GM12878 (cell line): ENCODE data around the gene PPP1R3E. TPM values are rescaled to one million over a fixed set of nuclear protein-coding genes. Genes with fewer than 3 reads are reported as not detected.

Experiments
- ATAC-seq: fragments of 200-7000 bp; cut with Tn5 transposase; 3 replicates; pipeline ENCODE4 v1.9.1; 2020; ENCODE audit warnings: mild to moderate bottlenecking, moderate library complexity
- BruUV-seq: library from RNA; stranded (reverse); fragments of 400-500 nt; replicated peaks from 2 replicates; lab custom pipeline; 2021; lab: Mats Ljungman, UMichigan
- CTCF ChIA-PET: fragments of 300-600 bp; sonication (Branson Sonifier 250); formaldehyde crosslinking; extraction: SDS; loops from one replicate; lab custom pipeline; 2021; ENCODE audit warnings: inconsistent platforms; lab: Yijun Ruan, JAX
- POLR2A ChIA-PET: fragments of 350-600 bp; formaldehyde crosslinking; extraction: SDS; loops from one replicate; lab custom pipeline; 2021; ENCODE audit warnings: inconsistent platforms; lab: Charles Lee
- RAD21 ChIA-PET: fragments of 300-600 bp; sonication (Branson Sonifier 250); formaldehyde crosslinking; loops from one replicate; lab custom pipeline; 2023; ENCODE audit warnings: antibody characterized with exemption; ENCODE audit not compliant: unreplicated experiment; lab: Charles Lee
- SMC1A ChIA-PET: fragments of 300-600 bp; sonication (Branson Sonifier 250); formaldehyde crosslinking; loops from one replicate; lab custom pipeline; 2023; ENCODE audit not compliant: unreplicated experiment, uncharacterized antibody; lab: Charles Lee
- DNase-seq: peaks from one replicate; pipeline ENCODE4 v3.0.0-alpha.2; 2011; ENCODE audit warnings: low read depth, low spot score
- FAIRE-seq: peaks from 3 replicates; lab custom pipeline; 2011; peaks lifted over from hg19 to GRCh38; lab: Jason Lieb, UNC
- H2AFZ ChIP-seq: 2 replicates; pipeline ENCODE4 v1.6.0; 2011; ENCODE audit warnings: low read depth, low read length, control low read depth; ENCODE audit not compliant: control insufficient read depth
- H3K27ac ChIP-seq: 2 replicates; pipeline ENCODE4 v1.5.1; 2011; ENCODE audit warnings: control low read depth; ENCODE audit not compliant: control insufficient read depth, insufficient read depth
- H3K27me3 ChIP-seq, 2 experiments: replicated peaks in 1 of 2; 2 replicates each; pipeline versions ENCODE4 v1.6.0 to v1.6.1; 2011; ENCODE audit warnings: low read length in 1 of 2; ENCODE audit not compliant: control insufficient read depth in 2 of 2, insufficient read depth in 2 of 2
- H3K36me3 ChIP-seq, 2 experiments: 2 replicates each; pipeline ENCODE4 v1.5.1; 2011; ENCODE audit warnings: low read length in 1 of 2; ENCODE audit not compliant: control insufficient read depth in 2 of 2, insufficient read depth in 2 of 2
- H3K4me1 ChIP-seq: 2 replicates; pipeline ENCODE4 v1.6.1; 2011; ENCODE audit warnings: mild to moderate bottlenecking, low read length, moderate library complexity, mixed read lengths; ENCODE audit not compliant: control insufficient read depth, insufficient read depth
- H3K4me2 ChIP-seq: 2 replicates; pipeline ENCODE4 v1.6.0; 2011; ENCODE audit warnings: control low read depth; ENCODE audit not compliant: control insufficient read depth, insufficient read depth
- H3K4me3 ChIP-seq: fragments of 200-600 bp; sonication (generic); 2 replicates; pipeline ENCODE4 v1.5.1; 2016
- H3K79me2 ChIP-seq: 2 replicates; pipeline ENCODE4 v1.6.0; 2011; ENCODE audit warnings: low read length; ENCODE audit not compliant: control insufficient read depth, insufficient read depth
- H3K9ac ChIP-seq: 2 replicates; pipeline ENCODE4 v1.8.0; 2011; ENCODE audit warnings: low read length, control low read depth, mixed read lengths; ENCODE audit not compliant: control insufficient read depth, insufficient read depth
- H3K9me3 ChIP-seq: replicated peaks from 3 replicates; pipeline ENCODE4 v1.5.1; 2011; ENCODE audit warnings: mild to moderate bottlenecking, low read length; ENCODE audit not compliant: control insufficient read depth, insufficient read depth
- H4K20me1 ChIP-seq: 2 replicates; pipeline ENCODE4 v1.6.0; 2011; ENCODE audit not compliant: control insufficient read depth, insufficient read depth
- BCL11A ChIP-seq: IDR thresholded peaks from 2 replicates; pipeline ENCODE4 v1.6.1; 2011; ENCODE audit warnings: low read depth, low read length
- EZH2 ChIP-seq: IDR thresholded peaks from 2 replicates; pipeline ENCODE4 v1.6.1; 2012; ENCODE audit warnings: low read depth, mild to moderate bottlenecking, control low read depth, inconsistent platforms, low read length, borderline replicate concordance; ENCODE audit not compliant: control insufficient read depth
- FOS ChIP-seq: IDR thresholded peaks from 3 replicates; pipeline ENCODE4 v1.6.1; 2011; ENCODE audit warnings: borderline replicate concordance; ENCODE audit not compliant: insufficient read length; ENCODE audit errors: extremely low read depth
- JUND ChIP-seq: IDR thresholded peaks from 2 replicates; pipeline ENCODE4 v1.6.1; 2012; ENCODE audit warnings: low read depth, mild to moderate bottlenecking, low read length, improper control_type of control experiment, moderate library complexity
- KLF5 ChIP-seq: fragments of 450-650 bp; IDR thresholded peaks from 2 replicates; pipeline ENCODE4 v1.6.1; 2014; ENCODE audit warnings: mild to moderate bottlenecking; ENCODE audit not compliant: partially characterized antibody
- NR2F1 ChIP-seq: fragments of 450-650 bp; conservative IDR thresholded peaks from 2 replicates; pipeline ENCODE4 v1.6.1; 2017; ENCODE audit warnings: mild to moderate bottlenecking
- RAD51 ChIP-seq: fragments of 450-650 bp; IDR thresholded peaks from 2 replicates; pipeline ENCODE4 v1.6.1; 2016; ENCODE audit warnings: moderate library complexity, mild to moderate bottlenecking, inconsistent platforms
- RB1 ChIP-seq: fragments of 450-650 bp; formaldehyde crosslinking; IDR thresholded peaks from 2 replicates; pipeline ENCODE4 v1.6.1; 2017; ENCODE audit warnings: mild to moderate bottlenecking, borderline replicate concordance
- RCOR1 ChIP-seq: conservative IDR thresholded peaks from 2 replicates; pipeline ENCODE4 v1.6.1; 2012; ENCODE audit warnings: low read depth, low read length, improper control_type of control experiment
- RELA ChIP-seq: fragments of 450-650 bp; IDR thresholded peaks from 2 replicates; pipeline ENCODE4 v1.8.0; 2014; ENCODE audit warnings: borderline replicate concordance; ENCODE audit not compliant: partially characterized antibody
- RFX5 ChIP-seq: IDR thresholded peaks from 2 replicates; pipeline ENCODE4 v1.6.1; 2011; ENCODE audit warnings: low read depth, low read length, improper control_type of control experiment
- RUNX3 ChIP-seq: IDR thresholded peaks from 2 replicates; pipeline ENCODE4 v1.6.1; 2012; ENCODE audit warnings: low read length, inconsistent platforms
- SIN3A ChIP-seq: IDR thresholded peaks from 2 replicates; pipeline ENCODE4 v1.6.1; 2012; ENCODE audit warnings: low read depth, low read length, improper control_type of control experiment
- TARDBP ChIP-seq: IDR thresholded peaks from 2 replicates; pipeline ENCODE4 v1.6.1; 2016; ENCODE audit warnings: borderline replicate concordance
- WGBS: methylation state at CpG from one replicate; pipeline ENCODE4 v1.1.6; 2016; ENCODE audit warnings: low lambda C conversion rate; ENCODE audit not compliant: insufficient replicate concordance, insufficient coverage; ENCODE audit errors: missing lambda C conversion rate; 5-methylcytosine and 5-hydroxymethylcytosine counted together
- in situ Hi-C: fragments of 300-500 bp; cut with MboI; formaldehyde crosslinking; loops from 9 replicates; pipeline ENCODE4 v1.14.3; 2018; ENCODE audit warnings: mixed read lengths
- intact Hi-C: fragments of 100-400 bp; cut with micrococcal nuclease; formaldehyde crosslinking; loops from one replicate; pipeline ENCODE4 v1.14.2; 2022; ENCODE audit not compliant: unreplicated experiment
- polyA plus RNA-seq, 11 experiments: library from polyadenylated mRNA; depleted of rRNA in 4 of 11; unstranded in 6 of 11; stranded (reverse) in 5 of 11; fragments of >200 nt; fragmentation: Nextera tagmentation in 4 of 11; fragmentation: Illumina TruSeq in 1 of 11; extraction: Ambion mirVana in 4 of 11; extraction: Trizol in 1 of 11; gene quantifications; 1 replicate in 1 of 11; 2 replicates in 10 of 11; pipeline versions ENCODE4 v1.2.1 to v1.2.3, GENCODE V29; 2011 to 2016; ENCODE audit warnings: inconsistent platforms in 2 of 11, missing spikeins in 2 of 11, low read depth in 1 of 11
- total RNA-seq, 4 experiments: library from RNA; depleted of rRNA in 3 of 4; stranded (reverse); fragments of >200 nt in 3 of 4; fragmentation: Illumina TruSeq in 1 of 4; extraction: Trizol in 1 of 4; gene quantifications; 2 replicates each; pipeline versions ENCODE4 v1.2.1 to v1.2.3, GENCODE V29; 2013 to 2021
- TF ChIP-seq, protein P1 (sequence below): fragments of 450-650 bp; IDR thresholded peaks from 2 replicates; pipeline ENCODE4 v1.6.1; 2016; ENCODE audit warnings: mild to moderate bottlenecking

The PPP1R3E gene
- total and polyA plus RNA-seq, 10 of the 15 experiments (the other 5 are each of a cell fraction or from before 2014, with no cell fraction given): 4.6 to 26.4 (median 7.1) TPM

DNA sequence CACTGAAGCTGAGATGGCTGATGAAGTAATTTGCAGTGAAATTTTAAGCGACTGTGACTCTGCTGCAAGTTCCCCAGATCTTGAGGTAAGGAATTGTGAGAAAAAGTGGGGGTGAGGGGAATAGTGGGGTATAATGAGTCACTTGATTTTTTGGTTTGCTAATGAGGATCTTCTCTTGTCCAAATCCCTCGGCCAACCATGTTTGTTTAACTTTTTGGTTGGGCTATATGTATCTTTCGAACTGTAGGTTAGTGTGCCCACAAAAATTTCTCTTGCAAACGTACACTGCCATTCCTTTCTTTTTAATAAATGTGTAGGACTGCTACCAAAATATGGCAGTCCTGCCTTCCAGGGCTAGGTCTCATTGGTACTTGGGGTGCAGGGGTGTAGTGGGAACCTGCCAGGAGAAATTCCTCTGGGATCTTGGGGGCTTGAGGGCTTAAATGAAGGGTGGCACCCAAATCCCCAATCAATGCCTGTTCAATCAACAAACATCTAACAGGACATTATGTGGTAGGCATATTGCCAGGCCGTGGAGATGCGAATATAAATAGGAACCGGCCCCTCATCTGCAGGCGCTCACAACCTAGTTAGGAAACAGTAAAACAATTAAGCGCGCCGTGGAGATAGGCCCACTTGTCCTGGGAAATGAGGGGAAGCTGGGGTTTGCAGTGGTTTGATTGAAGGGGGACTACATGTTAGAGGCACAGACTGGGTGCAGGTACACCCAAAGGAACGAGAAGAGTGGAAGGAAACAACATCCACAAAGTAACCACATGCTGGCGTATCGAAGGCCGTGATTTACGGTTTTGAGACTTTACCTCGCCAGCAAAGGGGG, 17.3 kb upstream of the PPP1R3E start (continued):
- no peak for TF ChIP-seq RELA
- TF ChIP-seq, protein P1, sequence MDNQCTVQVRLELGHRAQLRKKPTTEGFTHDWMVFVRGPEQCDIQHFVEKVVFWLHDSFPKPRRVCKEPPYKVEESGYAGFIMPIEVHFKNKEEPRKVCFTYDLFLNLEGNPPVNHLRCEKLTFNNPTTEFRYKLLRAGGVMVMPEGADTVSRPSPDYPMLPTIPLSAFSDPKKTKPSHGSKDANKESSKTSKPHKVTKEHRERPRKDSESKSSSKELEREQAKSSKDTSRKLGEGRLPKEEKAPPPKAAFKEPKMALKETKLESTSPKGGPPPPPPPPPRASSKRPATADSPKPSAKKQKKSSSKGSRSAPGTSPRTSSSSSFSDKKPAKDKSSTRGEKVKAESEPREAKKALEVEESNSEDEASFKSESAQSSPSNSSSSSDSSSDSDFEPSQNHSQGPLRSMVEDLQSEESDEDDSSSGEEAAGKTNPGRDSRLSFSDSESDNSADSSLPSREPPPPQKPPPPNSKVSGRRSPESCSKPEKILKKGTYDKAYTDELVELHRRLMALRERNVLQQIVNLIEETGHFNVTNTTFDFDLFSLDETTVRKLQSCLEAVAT: peak; percentile 99

DNA sequence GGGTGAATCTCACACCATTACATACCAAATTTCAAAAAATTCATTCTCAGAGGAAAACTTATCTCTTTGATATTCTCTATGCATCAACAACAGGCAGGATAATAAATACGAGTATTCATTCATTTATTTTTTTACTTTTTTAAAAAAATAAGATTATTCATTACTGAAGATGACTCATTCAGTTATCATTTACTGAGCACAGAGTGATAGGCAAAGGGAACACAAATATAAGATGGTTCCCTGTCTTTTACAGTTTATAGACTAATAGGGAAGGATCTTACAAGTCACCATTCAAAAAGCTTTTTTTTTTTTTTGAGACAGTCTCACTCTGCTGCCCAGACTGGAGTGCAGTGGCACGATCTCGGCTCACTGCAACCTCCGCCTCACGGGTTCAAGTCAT, 13.6 kb upstream of the PPP1R3E start:
- no peak overlapping the region for H3K4me2 ChIP-seq
- POLR2A ChIA-PET: interaction anchor here (0.6 to 0.7 kb wide), 2 partner anchors 13 to 24 kb away, joined by 3 to 5 read pairs; no protein-coding TSS in a partner anchor
- intact Hi-C loops (no loop called here), in situ Hi-C loops (loop anchor here (25.0 kb wide), 1 partner anchor 796 kb away; the partner anchor contains the start of genes DCAF11 and NRL)
- no peak overlapping the region for H2AFZ ChIP-seq
- H4K20me1 ChIP-seq: no peaks in the 10 kb centered on the region
- H3K27me3 ChIP-seq: no peaks in the 10 kb centered on the region
- CTCF ChIA-PET: interaction anchor here (1.7 kb wide), 1 partner anchor 10 kb away, joined by 9 read pairs; the partner anchor contains the start of gene BCL2L2
- peaks cover 6% of the 10 kb centered on the region for H3K4me1 ChIP-seq
- SMC1A ChIA-PET: interaction anchor here (1.7 kb wide), 1 partner anchor 9 kb away, joined by 3 read pairs; no protein-coding TSS in a partner anchor
- H3K9me3 ChIP-seq: no peaks in the 10 kb centered on the region
- DNase-seq: no peak
- RAD21 ChIA-PET: no interaction called here
- TF ChIP-seq EZH2 (no peak), RFX5 (no peak), KLF5 (no peak), BCL11A (no peak), TARDBP (no peak), RUNX3 (no peak), RCOR1 (no peak), FOS (no peak), RB1 (no peak), RAD51 (no peak), SIN3A (no peak), JUND (no peak), NR2F1 (no peak)
- 80% methylated on average over 5 of the region's 5 CpGs for WGBS
- no peak for ATAC-seq
- no TSS peak for BruUV-seq
- no peak overlapping the region for H3K4me3 ChIP-seq
- no peak overlapping the region for H3K9ac ChIP-seq
- no peak overlapping the region for H3K27ac ChIP-seq
- no peaks in the 10 kb centered on the region for H3K79me2 ChIP-seq
- FAIRE-seq: no peak
- H3K36me3 ChIP-seq: peaks cover 0 to 5% of the 10 kb centered on the region in 2 experiments; a peak in 1 of 4 replicates
